Stomach (tissue), 4 donors: ENCODE data around the gene EFCAB9.

Experiments used
- EP300 ChIP-seq: sonication (generic); formaldehyde crosslinking; IDR thresholded peaks from one replicate; pipeline ENCODE4 v1.6.1; 2017; ENCODE audit warnings: antibody characterized with exemption
- POLR2A ChIP-seq, 4 donors: fragments of 450-650 bp; IDR thresholded peaks; one replicate each; pipeline ENCODE4 v1.6.1; 2016; ENCODE audit warnings: antibody characterized with exemption in 4 of 4, control low read depth in 2 of 4, mild to moderate bottlenecking in 1 of 4, moderate library complexity in 1 of 4
- POLR2AphosphoS5 ChIP-seq, 3 donors: sonication (generic); formaldehyde crosslinking; IDR thresholded peaks; one replicate each; pipeline ENCODE4 v1.6.1; 2016; ENCODE audit warnings: antibody characterized with exemption in 3 of 3
- TF ChIP-seq, protein P1 (sequence below), 7 experiments: fragments of 450-650 bp in 4 of 7; fragments of 200-600 bp in 3 of 7; sonication (generic) in 3 of 7; IDR thresholded peaks; one replicate each; pipeline ENCODE4 v1.5.1; 2016 to 2019; ENCODE audit warnings: antibody characterized with exemption in 7 of 7, control low read depth in 2 of 7, mild to moderate bottlenecking in 1 of 7

DNA sequence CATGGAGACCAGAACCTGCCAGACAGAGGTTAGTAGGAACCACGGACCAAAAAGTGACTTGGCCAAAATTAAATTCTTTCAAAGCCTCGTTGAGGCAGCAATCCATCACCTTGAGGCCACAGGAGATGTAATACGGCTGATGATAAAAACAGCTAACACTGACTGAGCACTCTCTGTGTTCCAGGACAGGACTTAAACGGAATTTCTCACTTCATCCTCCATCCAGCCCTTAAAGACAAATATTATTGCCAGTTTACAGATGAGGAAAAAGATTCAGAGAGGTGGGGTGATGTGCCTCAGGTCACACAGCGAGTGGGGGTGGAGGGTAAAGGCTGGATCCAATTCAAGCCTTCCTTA is 31.0 kb upstream of the EFCAB9 start:
- TF ChIP-seq, protein P1, sequence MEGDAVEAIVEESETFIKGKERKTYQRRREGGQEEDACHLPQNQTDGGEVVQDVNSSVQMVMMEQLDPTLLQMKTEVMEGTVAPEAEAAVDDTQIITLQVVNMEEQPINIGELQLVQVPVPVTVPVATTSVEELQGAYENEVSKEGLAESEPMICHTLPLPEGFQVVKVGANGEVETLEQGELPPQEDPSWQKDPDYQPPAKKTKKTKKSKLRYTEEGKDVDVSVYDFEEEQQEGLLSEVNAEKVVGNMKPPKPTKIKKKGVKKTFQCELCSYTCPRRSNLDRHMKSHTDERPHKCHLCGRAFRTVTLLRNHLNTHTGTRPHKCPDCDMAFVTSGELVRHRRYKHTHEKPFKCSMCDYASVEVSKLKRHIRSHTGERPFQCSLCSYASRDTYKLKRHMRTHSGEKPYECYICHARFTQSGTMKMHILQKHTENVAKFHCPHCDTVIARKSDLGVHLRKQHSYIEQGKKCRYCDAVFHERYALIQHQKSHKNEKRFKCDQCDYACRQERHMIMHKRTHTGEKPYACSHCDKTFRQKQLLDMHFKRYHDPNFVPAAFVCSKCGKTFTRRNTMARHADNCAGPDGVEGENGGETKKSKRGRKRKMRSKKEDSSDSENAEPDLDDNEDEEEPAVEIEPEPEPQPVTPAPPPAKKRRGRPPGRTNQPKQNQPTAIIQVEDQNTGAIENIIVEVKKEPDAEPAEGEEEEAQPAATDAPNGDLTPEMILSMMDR (IDR thresholded peaks at IDR 0.05): no peak
- no peak for TF ChIP-seq POLR2A (IDR thresholded peaks at IDR 0.05)
- TF ChIP-seq POLR2AphosphoS5 (IDR thresholded peaks at IDR 0.05): no peak
- no peak for TF ChIP-seq EP300
